ENCODE results near the gene ZNF620. TPM values are rescaled to one million over a fixed set of nuclear protein-coding genes. Genes with fewer than 3 reads are reported as not detected.

The ZNF620 gene
- total RNA-seq, 4 donors from 2014 or later, result 1.2 to 3.3 (median 2.2) TPM

- Histone ChIP-seq H3K4me3 (no peak overlapping the region), H3K36me3 (no peaks in the 10 kb centered on the region), H3K4me1 (no peaks in the 10 kb centered on the region), H3K27me3 (no peaks in the 10 kb centered on the region), H3K9me3 (no peaks in the 10 kb centered on the region), H3K27ac (no peak overlapping the region)
- TF ChIP-seq POLR2A (IDR thresholded peaks at IDR 0.05) (no peak), CTCF (IDR thresholded peaks at IDR 0.05) (no peak), EP300 (IDR thresholded peaks at IDR 0.05) (no peak)
- 59 to 62% methylated on average over 4 of the region's 4 CpGs for WGBS, 2 donors
- no peak for DNase-seq (ENCODE audit: low spot score in 2 of 2)
Measured at GRCh38 chr3:40566694-40567093, 60.9 kb downstream of the ZNF620 start.

Small RNA genes within 50 kb of the gene (small RNA-seq; reads per million reads assigned to genes)
- gene RNU5B-2P, result not detected

Other genes with a start within 250 kb of the ZNF620 start
- 10 to 100 TPM; 24.0 to 36.9 (median 30.1) TPM for gene EIF1B, start 196.3 kb upstream of the ZNF620 start, total RNA-seq
- gene ENTPD3, start 118.9 kb upstream of the ZNF620 start, total RNA-seq, result under 1 TPM; 0.22 to 0.60 (median 0.41) TPM
- gene RPL14, start 48.7 kb upstream of the ZNF620 start, total RNA-seq, result 100 to 1,000 TPM; 263 to 397 (median 270) TPM
- 1 to 10 TPM; 3.9 to 8.1 (median 4.6) TPM for gene ZNF619, start 28.9 kb upstream of the ZNF620 start, total RNA-seq
- 10 to 100 TPM; 18.8 to 30.8 (median 25.6) TPM for gene ZNF621, start 18.9 kb downstream of the ZNF620 start, total RNA-seq

Data from tibial nerve (tissue), 4 donors.